Activated T-helper 9 cell treated with anti-CD3 and anti-CD28 coated beads, Interleukin-2, amount 50 U/mL, for 16 hours (primary cell): ENCODE data around the gene ANKS3.

ENCODE experiments used
- DNase-seq: peaks from one replicate; pipeline ENCODE4 v3.0.0-alpha.2; 2020; ENCODE audit warnings: low read depth

ANKS3 gene

GRCh38 chr16:4734063-4734729 lies at the start of gene ANKS3, which contains the start of gene DNAAF8:
Gene ANKS3 (minus strand): TSS chr16:4734271. CDS start chr16:4730149, 4,122 bp downstream.
Gene DNAAF8 (plus strand): TSS chr16:4734537. CDS start chr16:4736515, 1,978 bp downstream.
- peak; percentile 76 for DNase-seq

- DNase-seq = no peak
Measured at GRCh38 chr16:4783251-4783950, 49.3 kb upstream of the ANKS3 start.

GRCh38 chr16:4780235-4780634 lies 46.2 kb upstream of the ANKS3 start:
- no peak for DNase-seq

- DNase-seq = no peak
Measured at GRCh38 chr16:4778050-4778392, 44.0 kb upstream of the ANKS3 start.

- no peak for DNase-seq
Measured at GRCh38 chr16:4777339-4778049, 43.4 kb upstream of the ANKS3 start.

- no peak for DNase-seq
Measured at GRCh38 chr16:4776141-4776705, 42.2 kb upstream of the ANKS3 start.

GRCh38 chr16:4775005-4775404 lies 40.9 kb upstream of the ANKS3 start:
- no peak for DNase-seq

- no peak for DNase-seq
Measured at GRCh38 chr16:4772351-4772750, 38.3 kb upstream of the ANKS3 start.

- DNase-seq = no peak
Measured at GRCh38 chr16:4771646-4772045, 37.6 kb upstream of the ANKS3 start.

- DNase-seq = no peak
Measured at GRCh38 chr16:4769306-4769638, 35.2 kb upstream of the ANKS3 start.

- DNase-seq = peak; percentile 80
Measured at GRCh38 chr16:4768549-4769305, 34.7 kb upstream of the ANKS3 start.

GRCh38 chr16:4767872-4768548 lies 33.9 kb upstream of the ANKS3 start:
- DNase-seq = no peak

- DNase-seq = peak; percentile 96
Measured at GRCh38 chr16:4766875-4767628, 33.0 kb upstream of the ANKS3 start, which contains the start of gene ZNF500. Gene ZNF500 (minus strand): TSS chr16:4767162. CDS start chr16:4765978, 1,184 bp downstream.

GRCh38 chr16:4765511-4766474 lies 31.7 kb upstream of the ANKS3 start:
- no peak for DNase-seq

GRCh38 chr16:4763791-4764190 lies 29.7 kb upstream of the ANKS3 start:
- no peak for DNase-seq

- DNase-seq = no peak
Measured at GRCh38 chr16:4762205-4762604, 28.1 kb upstream of the ANKS3 start.

GRCh38 chr16:4760221-4760910 lies 26.3 kb upstream of the ANKS3 start:
- DNase-seq = no peak

GRCh38 chr16:4755687-4756086 lies 21.6 kb upstream of the ANKS3 start:
- no peak for DNase-seq

- no peak for DNase-seq
Measured at GRCh38 chr16:4754865-4755264, 20.8 kb upstream of the ANKS3 start.
